WERI-Rb-1 (cell line): Measurements from ENCODE around the gene IFT27.

Source experiments
- DNase-seq: peaks from one replicate; pipeline ENCODE4 v3.0.0-alpha.2; 2020
- H3K27ac ChIP-seq: fragments of 250-450 bp; sonication (Bioruptor Pico); 2 replicates; pipeline ENCODE4 v1.5.1; 2020; ENCODE audit warnings: mild to moderate bottlenecking, moderate library complexity
- H3K27me3 ChIP-seq: fragments of 250-450 bp; sonication (Bioruptor Pico); 2 replicates; pipeline ENCODE4 v1.5.1; 2021; ENCODE audit warnings: mild to moderate bottlenecking, low read depth, moderate library complexity; ENCODE audit not compliant: insufficient read depth, severe bottlenecking
- H3K36me3 ChIP-seq: fragments of 250-450 bp; sonication (Bioruptor Pico); 2 replicates; pipeline ENCODE4 v1.5.1; 2020; ENCODE audit warnings: mild to moderate bottlenecking, moderate library complexity
- H3K4me3 ChIP-seq: 2 replicates; pipeline ENCODE4 v1.5.1; 2011; ENCODE audit warnings: low read depth, mild to moderate bottlenecking, control low read depth, low read length
- H3K9me3 ChIP-seq: fragments of 250-450 bp; sonication (Bioruptor Pico); 2 replicates; pipeline ENCODE4 v1.5.1; 2021; ENCODE audit warnings: mild to moderate bottlenecking, moderate library complexity; ENCODE audit not compliant: severe bottlenecking
- TF ChIP-seq, protein P1 (sequence below): IDR thresholded peaks from 2 replicates; pipeline ENCODE4 v1.5.1; 2011; ENCODE audit warnings: low read depth, mild to moderate bottlenecking, control low read depth, inconsistent platforms, low read length

Gene IFT27

DNA sequence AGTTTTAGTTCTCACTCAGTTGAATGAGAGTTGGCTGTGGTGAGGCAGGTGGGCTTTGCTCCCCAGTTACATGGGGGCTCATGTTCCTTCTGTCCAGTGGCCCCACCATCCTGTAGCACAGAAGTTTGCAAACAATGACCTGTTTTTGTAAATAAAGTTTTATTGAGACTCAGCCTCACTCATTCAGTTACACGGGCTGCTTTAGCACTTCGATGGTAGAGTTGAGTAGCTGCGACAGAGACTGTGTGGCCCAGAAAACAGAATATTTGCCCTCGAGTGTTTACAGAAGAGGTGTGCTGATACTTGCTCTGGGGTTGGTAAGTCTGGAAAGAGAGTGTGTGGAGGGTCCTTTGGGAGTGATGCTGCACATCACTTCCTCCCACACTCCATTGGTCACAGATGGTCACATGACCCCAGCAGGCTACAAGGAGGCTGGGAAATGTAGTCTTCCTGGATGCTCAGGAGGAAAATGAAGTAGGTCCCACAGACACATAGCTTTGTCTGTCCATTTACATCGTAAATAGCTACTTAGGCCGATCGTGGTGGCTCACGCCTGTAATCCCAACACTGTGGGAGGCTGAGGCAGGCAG is 34.6 kb downstream of the IFT27 start:
- TF ChIP-seq, protein P1, sequence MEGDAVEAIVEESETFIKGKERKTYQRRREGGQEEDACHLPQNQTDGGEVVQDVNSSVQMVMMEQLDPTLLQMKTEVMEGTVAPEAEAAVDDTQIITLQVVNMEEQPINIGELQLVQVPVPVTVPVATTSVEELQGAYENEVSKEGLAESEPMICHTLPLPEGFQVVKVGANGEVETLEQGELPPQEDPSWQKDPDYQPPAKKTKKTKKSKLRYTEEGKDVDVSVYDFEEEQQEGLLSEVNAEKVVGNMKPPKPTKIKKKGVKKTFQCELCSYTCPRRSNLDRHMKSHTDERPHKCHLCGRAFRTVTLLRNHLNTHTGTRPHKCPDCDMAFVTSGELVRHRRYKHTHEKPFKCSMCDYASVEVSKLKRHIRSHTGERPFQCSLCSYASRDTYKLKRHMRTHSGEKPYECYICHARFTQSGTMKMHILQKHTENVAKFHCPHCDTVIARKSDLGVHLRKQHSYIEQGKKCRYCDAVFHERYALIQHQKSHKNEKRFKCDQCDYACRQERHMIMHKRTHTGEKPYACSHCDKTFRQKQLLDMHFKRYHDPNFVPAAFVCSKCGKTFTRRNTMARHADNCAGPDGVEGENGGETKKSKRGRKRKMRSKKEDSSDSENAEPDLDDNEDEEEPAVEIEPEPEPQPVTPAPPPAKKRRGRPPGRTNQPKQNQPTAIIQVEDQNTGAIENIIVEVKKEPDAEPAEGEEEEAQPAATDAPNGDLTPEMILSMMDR: no peak
- no peak for DNase-seq
- no peaks in the 10 kb centered on the region for H3K36me3 ChIP-seq
- peaks cover 67% of the 10 kb centered on the region for H3K27me3 ChIP-seq
- H3K9me3 ChIP-seq: peaks cover 2% of the 10 kb centered on the region
- no peak overlapping the region for H3K4me3 ChIP-seq
- no peak overlapping the region for H3K27ac ChIP-seq

DNA sequence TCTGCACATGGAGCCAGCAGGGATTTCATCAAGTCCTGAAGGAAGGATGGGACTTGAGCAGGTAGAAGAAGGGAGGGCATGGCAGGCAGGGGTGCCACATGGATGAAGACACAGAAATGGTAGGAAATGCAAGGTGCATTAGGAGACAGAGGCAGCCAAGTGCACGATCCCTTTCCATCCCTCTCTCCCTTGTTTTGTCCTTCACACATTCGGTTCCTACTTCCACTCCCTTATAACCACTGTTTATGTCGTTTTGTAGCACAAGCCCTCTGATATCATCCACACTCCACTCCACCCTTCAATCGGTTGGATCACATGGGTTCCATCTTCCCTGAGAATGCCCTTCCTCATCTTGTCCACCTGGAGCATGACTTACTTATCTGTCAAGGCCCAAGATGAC is 35.2 kb downstream of the IFT27 start:
- Histone ChIP-seq H3K27ac (no peak overlapping the region), H3K4me3 (no peak overlapping the region), H3K27me3 (peaks cover 70% of the 10 kb centered on the region), H3K36me3 (no peaks in the 10 kb centered on the region), H3K9me3 (peaks cover 2% of the 10 kb centered on the region)
- TF ChIP-seq, protein P1: no peak
- no peak for DNase-seq

DNA sequence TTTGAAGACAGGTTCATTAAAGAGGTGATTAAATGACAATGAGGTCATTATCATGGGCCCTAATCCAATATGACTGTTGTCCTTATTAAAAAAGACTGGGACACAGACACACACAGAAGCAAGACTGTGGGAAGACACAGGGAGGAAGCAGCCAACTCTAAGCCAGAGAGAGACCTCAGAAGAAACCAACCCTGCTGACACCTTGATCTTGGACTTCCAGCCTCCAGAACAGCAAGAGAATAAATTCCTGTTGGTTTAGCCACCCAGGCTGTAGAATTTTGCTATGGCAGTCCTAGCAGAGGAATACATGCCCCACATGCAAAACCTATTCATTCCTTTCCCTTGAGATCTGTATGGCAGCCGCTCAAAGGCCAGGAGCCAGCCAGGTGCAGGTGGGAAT is 36.7 kb downstream of the IFT27 start:
- Histone ChIP-seq H3K4me3 (no peak overlapping the region), H3K36me3 (no peaks in the 10 kb centered on the region), H3K9me3 (peaks cover 2% of the 10 kb centered on the region), H3K27ac (no peak overlapping the region), H3K27me3 (peaks cover 71% of the 10 kb centered on the region)
- no peak for DNase-seq
- TF ChIP-seq, protein P1: no peak

DNA sequence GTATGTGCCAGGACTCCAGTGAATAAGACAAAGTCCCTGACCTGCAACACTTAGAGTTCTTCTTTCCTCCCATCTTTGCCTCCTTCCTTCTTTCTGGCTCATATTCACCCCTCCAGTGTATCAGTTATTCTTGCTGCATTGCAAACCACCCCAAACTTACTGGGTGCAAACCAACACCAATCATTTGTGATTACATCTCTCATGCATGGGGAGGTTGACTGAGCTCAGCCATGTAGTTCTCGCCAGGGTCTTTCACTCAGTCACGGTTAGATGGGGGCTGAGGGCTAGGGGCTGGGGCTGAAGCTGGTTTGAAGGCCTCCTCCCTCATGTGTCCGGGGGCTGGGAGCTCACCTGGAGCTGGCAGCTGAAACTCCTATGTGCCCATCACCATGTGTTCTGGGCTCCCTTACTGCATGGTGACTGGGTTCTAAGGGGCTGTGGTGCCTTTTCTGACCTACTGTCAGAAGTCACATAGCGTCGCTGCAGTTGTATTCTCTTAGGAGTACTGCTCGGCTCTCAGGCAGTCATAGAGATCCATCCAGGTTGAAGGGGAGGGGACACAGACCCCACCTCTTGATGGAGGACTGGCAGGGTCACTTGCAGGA is 37.4 kb downstream of the IFT27 start:
- Histone ChIP-seq H3K36me3 (no peaks in the 10 kb centered on the region), H3K27me3 (peaks cover 74% of the 10 kb centered on the region), H3K4me3 (no peak overlapping the region), H3K27ac (no peak overlapping the region), H3K9me3 (peaks cover 2% of the 10 kb centered on the region)
- TF ChIP-seq, protein P1: no peak
- no peak for DNase-seq

DNA sequence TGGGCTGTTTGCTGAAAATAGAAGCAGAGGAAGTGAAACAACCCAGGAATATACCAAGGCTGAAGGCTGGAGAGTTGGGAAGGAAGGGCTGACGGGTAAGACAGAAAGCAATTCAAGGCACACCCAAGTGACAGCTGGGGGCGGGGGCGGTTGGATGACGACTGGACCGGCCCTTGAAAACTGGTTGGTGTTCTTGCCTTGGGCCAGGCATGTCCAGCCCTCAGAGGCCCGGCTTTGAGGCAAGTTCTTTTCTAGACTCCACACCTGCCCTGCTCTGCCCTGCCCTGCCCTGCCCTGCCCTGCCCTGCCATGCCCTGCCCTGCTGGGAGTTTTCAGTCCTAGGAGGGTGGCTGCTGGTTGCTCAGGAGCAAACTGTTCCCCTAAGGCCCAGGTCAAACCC is 38.1 kb downstream of the IFT27 start:
- Histone ChIP-seq H3K27ac (no peak overlapping the region), H3K36me3 (no peaks in the 10 kb centered on the region), H3K27me3 (peaks cover 80% of the 10 kb centered on the region), H3K9me3 (peaks cover 2% of the 10 kb centered on the region), H3K4me3 (no peak overlapping the region)
- no peak for DNase-seq
- TF ChIP-seq, protein P1: no peak

DNA sequence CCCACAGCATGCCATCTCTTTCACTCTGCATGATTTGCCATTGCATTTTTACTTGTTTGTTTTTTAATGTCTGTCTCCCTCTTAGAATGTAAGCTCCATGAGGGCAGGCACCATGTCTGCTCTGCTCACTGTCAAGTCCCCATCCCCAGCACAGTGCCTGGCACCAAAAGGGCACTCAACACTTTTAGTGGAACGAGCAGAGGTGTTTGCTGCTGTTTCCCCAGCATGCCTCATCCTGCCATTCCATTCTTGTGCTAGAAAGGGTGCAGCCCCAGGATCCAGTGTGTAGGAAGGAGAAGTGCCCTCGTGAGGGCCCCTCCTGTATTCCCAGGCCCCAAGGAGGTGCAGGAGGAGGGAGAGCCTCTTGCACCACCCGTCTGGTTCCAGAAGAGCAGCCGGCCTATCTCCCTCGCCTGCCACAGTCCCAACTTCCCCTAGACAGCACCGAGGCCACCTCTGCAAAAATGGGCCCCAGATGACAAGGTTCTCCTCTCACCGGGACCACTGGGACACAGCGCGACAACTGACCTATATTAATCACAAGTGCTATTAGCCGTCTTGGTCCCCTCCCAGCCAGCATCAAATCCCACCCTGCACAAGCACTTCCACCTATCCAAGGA is 39.1 kb downstream of the IFT27 start:
- Histone ChIP-seq H3K27me3 (peaks cover 89% of the 10 kb centered on the region), H3K36me3 (no peaks in the 10 kb centered on the region), H3K9me3 (peaks cover 2% of the 10 kb centered on the region), H3K27ac (no peak overlapping the region), H3K4me3 (no peak overlapping the region)
- TF ChIP-seq, protein P1: no peak
- no peak for DNase-seq
